SKM-1 treated with dmso at 0.1 percent for 144 hours (cell line): ENCODE results near the gene ZNF649.

ENCODE experiments used
- DNase-seq: peaks from one replicate; lab custom pipeline; 2025; ENCODE audit not compliant: unreplicated experiment; lab: John Stamatoyannopoulos, UW

ZNF649 gene

DNA sequence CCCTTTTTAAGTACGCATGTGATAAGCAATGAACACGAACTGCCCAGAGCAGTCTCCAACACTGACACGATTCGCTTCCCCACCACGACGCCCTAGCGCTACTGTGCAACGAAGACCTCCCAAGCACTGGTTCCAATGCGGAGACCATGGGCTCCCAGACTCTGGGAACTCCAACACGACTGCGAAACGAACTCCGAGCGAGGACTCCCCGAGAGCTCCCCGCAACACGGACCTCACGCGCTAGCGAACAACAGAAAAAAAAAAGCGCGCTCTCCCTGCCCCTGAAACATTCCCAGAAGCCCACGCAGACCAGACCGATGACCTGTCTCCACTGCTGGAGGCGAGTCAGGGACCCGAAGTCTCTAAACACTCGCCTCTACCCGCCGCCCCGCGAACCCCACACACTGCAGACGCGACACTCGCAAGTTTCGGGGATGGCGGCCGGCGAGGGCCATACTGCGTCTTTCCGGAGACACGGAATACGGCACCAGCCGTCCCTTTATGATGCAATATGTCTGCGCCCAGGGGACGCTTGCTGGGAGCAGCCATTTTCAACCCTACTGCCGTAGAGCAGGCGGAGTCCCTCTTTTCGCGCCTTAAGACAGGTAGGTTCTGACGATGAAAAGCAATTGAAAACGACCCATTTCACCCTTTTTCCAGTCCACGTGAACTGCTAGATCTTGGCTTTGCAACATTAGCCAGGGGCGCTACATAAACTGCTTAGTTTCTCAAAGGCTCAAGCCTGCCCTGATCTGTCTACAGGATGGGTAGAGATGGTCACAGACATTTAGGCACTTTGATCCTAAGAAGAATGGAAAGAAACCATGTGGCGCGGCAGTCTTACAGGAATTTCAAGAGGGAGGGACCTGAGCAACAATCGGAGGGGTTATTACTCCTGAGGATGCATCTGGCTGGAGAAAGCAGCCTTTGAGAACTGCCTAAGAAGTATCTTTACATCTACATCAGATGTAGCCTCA lies 17.0 kb downstream of the ZNF649 start, which contains the start of gene ZNF577:
Gene ZNF577, minus strand, starts transcription at position 430 of the 977 bp plus-strand sequence. CDS start 7,569 bp downstream, outside the sequence.
- DNase-seq = peak; percentile 47

DNA sequence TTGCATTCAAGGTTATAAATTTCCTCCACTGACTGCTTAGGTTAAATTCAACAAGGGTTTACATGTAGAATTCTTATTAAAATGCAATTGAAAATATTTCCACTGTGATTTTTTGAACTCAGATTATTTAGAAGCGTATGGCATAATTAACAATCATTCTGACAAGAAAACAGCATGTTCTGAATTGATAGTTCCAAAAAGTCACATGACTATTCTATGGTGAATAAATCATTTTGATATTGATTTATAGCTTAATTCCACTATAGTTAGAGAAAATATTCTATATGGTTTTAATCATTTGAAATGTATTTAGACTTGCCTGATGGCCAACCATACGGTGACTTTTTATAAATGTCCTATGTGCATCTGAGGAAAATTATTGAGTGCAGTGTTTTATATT lies 20.1 kb downstream of the ZNF649 start:
- no peak for DNase-seq

DNA sequence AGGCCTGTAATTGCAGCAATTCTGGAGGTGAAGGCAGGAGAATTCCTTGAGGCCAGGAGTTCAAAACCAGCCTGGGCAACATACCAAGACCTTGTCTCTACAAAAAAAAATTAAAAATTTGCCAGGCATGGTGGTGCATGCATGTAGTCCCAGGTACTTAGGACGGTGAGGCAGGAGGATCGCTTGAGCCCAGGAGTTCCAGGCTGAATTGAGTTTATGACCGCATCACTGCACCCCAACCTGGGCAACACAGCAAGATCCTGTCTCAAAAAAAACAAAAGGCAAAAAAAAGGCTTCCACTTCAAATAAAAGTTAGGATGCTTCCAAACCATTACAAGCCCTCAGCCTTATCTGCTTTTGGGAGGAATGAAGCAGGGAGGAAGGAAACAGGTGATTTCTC lies 22.3 kb downstream of the ZNF649 start:
- DNase-seq = no peak

DNA sequence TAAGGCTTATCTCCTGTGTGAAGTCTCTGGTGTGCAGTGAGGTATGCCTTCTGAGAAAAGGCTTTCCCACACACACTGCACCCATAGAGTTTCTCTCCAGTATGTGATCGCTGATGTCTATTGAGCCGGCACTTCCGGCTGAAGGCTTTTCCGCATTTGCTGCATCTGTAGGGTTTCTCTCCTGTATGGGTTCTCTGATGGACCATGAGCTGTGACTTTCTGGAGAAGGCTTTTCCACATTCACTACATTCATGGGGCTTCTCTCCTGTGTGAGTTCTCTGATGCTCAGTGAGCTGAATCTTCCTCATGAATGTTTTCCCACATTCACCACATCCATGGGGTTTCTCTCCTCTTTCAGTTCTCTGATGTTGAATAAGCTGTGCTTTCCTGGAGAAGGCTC lies 31.7 kb downstream of the ZNF649 start:
- no peak for DNase-seq

DNA sequence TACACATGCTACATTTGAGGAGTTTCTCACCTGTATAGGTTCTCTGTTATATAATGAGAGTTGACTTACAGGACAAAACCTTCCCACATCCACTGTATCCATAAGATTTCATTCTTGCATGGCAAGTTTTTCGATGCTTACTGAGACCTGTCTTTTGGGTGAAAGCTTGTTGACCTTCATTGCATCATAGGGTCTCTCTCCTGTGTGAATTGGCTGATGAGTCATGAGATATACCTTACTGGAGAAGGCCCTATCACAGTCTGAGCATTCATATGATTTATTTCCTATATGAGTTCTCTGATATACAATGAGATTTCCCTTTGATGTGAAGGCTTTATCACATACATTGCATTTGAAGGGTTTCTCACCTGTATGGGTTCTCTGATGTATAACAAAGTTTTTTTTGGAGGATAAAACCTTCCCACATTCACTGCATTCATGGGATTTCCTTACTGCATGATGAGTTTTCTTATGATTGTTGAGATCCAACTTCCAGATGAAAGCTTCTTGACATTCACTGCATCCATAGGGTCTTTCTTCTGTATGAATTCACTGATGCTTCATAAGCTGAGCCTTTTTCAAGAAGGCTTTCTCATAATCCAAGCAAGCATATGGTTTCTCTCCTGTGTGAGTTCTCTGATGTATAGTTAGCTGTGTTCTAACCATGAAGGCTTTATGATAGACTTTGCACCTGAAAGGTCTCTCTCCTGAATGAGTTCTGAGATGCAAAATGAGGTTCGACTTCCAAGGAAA lies 42.8 kb downstream of the ZNF649 start:
- DNase-seq = no peak
